Activated naive CD4-positive, alpha-beta T cell treated with anti-CD3 and anti-CD28 coated beads, Interleukin-2, amount 50 U/mL, for 16 hours (primary cell): ENCODE data around the gene SCG2.

Experiments
- DNase-seq: peaks from one replicate; pipeline ENCODE4 v3.0.0-alpha.2; 2020

Gene SCG2

GRCh38 chr2:223566396-223566795 is 35.8 kb downstream of the SCG2 start:
- DNase-seq: no peak

GRCh38 chr2:223563462-223563861 is 38.7 kb downstream of the SCG2 start:
- DNase-seq: no peak

GRCh38 chr2:223562078-223562477 is 40.1 kb downstream of the SCG2 start:
- DNase-seq: no peak

- no peak for DNase-seq
Observed at GRCh38 chr2:223560749-223561435, 41.3 kb downstream of the SCG2 start.

- no peak for DNase-seq
Observed at GRCh38 chr2:223558970-223559369, 43.2 kb downstream of the SCG2 start.

GRCh38 chr2:223554923-223555322 is 47.2 kb downstream of the SCG2 start:
- DNase-seq: no peak

- DNase-seq: no peak
Observed at GRCh38 chr2:223549215-223549614, 52.9 kb downstream of the SCG2 start.

- no peak for DNase-seq
Observed at GRCh38 chr2:223548194-223548593, 54.0 kb downstream of the SCG2 start.
